RWPE1 (cell line): ENCODE results near the gene PDE4B.
A peak's percentile ranks its signal among the peaks of the same experiment; 100 is the strongest.

ENCODE experiments used
- CTCF ChIA-PET: fragments of 350-600 bp; sonication (Branson Sonifier 250); formaldehyde crosslinking; extraction: SDS; loops from one replicate; lab custom pipeline; 2021; lab: Yijun Ruan, JAX
- POLR2A ChIA-PET: fragments of 400-600 bp; formaldehyde crosslinking; extraction: SDS; loops from one replicate; lab custom pipeline; 2020; ENCODE audit warnings: antibody characterized with exemption; ENCODE audit not compliant: low non-redundant PET; lab: Yijun Ruan, JAX
- DNase-seq: peaks from one replicate; pipeline ENCODE4 v3.0.0; 2012; ENCODE audit warnings: low spot score
- H3K27ac ChIP-seq: fragments of 450-650 bp; 2 replicates; pipeline ENCODE4 v1.5.1; 2017
- CTCF ChIP-seq: fragments of 450-650 bp; conservative IDR thresholded peaks from 2 replicates; pipeline ENCODE4 v1.5.1; 2017; ENCODE audit warnings: low read depth, mild to moderate bottlenecking

The PDE4B gene

GRCh38 chr1:66311628-66312027 is 518.9 kb downstream of the PDE4B start:
- no peak for TF ChIP-seq CTCF
- CTCF ChIA-PET = no interaction called here
- POLR2A ChIA-PET = no interaction called here
- H3K27ac ChIP-seq = no peak overlapping the region
- DNase-seq = no peak

- CTCF ChIA-PET = no interaction called here
- POLR2A ChIA-PET = no interaction called here
- no peak for TF ChIP-seq CTCF
- DNase-seq = no peak
- no peak overlapping the region for H3K27ac ChIP-seq
Measured at GRCh38 chr1:66312271-66312990, 519.7 kb downstream of the PDE4B start.

- no peak overlapping the region for H3K27ac ChIP-seq
- no peak for TF ChIP-seq CTCF
- no peak for DNase-seq
- CTCF ChIA-PET = no interaction called here
- POLR2A ChIA-PET = no interaction called here
Measured at GRCh38 chr1:66313429-66313828, 520.7 kb downstream of the PDE4B start.

- peak; percentile 67 for DNase-seq
- CTCF ChIA-PET = interaction anchor here (0.6 kb wide), 1 partner anchor 449 kb away, joined by 3 read pairs; no protein-coding TSS in a partner anchor
- H3K27ac ChIP-seq = no peak overlapping the region
- no peak for TF ChIP-seq CTCF
- POLR2A ChIA-PET = no interaction called here
Measured at GRCh38 chr1:66315671-66316070, 523.0 kb downstream of the PDE4B start.

GRCh38 chr1:66316464-66317247 is 524.0 kb downstream of the PDE4B start:
- CTCF ChIA-PET = no interaction called here
- POLR2A ChIA-PET = no interaction called here

GRCh38 chr1:66317248-66317515 is 524.5 kb downstream of the PDE4B start:
- H3K27ac ChIP-seq = no peak overlapping the region
- CTCF ChIA-PET = no interaction called here
- no peak for TF ChIP-seq CTCF

More at GRCh38 chr1:66316464-66317247, 524.0 kb downstream of the PDE4B start:
- no peak overlapping the region for H3K27ac ChIP-seq
- TF ChIP-seq CTCF = no peak
- no peak for DNase-seq

More at GRCh38 chr1:66317248-66317515, 524.5 kb downstream of the PDE4B start:
- POLR2A ChIA-PET = no interaction called here
- DNase-seq = no peak
